Endothelial cell of umbilical vein (primary cell): Measurements from ENCODE around the gene GATA3. TPM values are rescaled to one million over a fixed set of nuclear protein-coding genes. Genes with fewer than 3 reads are reported as not detected.

Source experiments
- BruUV-seq: library from RNA; stranded (reverse); fragments of 400-500 nt; replicated peaks from 2 replicates; lab custom pipeline; 2021; lab: Mats Ljungman, UMichigan
- CTCF ChIA-PET: fragments of 300-600, 350-600 bp; sonication (Branson Sonifier 250); formaldehyde crosslinking; loops from one replicate; lab custom pipeline; 2021; ENCODE audit warnings: antibody characterized with exemption, inconsistent platforms; lab: Charles Lee
- POLR2A ChIA-PET: fragments of 300-600, 350-600 bp; sonication (Branson Sonifier 250); formaldehyde crosslinking; loops from one replicate; lab custom pipeline; 2021; ENCODE audit warnings: antibody characterized with exemption, inconsistent platforms; lab: Charles Lee
- DNase-seq: peaks from one replicate; pipeline ENCODE4 v3.0.0-alpha.2; 2011; ENCODE audit warnings: low read depth, low spot score
- FAIRE-seq: peaks from 2 replicates; lab custom pipeline; 2011; peaks lifted over from hg19 to GRCh38; lab: Jason Lieb, UNC
- H2AFZ ChIP-seq: 2 replicates; pipeline ENCODE4 v1.6.0; 2012; ENCODE audit warnings: low read depth, low read length, control low read depth, inconsistent platforms
- H3K27ac ChIP-seq: 2 replicates; pipeline ENCODE4 v1.5.1; 2011; ENCODE audit warnings: low read depth, mild to moderate bottlenecking, control low read depth, low read length, moderate library complexity; ENCODE audit not compliant: insufficient read depth
- H3K27me3 ChIP-seq, 2 experiments: 2 replicates each; pipeline versions ENCODE4 v1.6.0 to v1.6.1; 2011; ENCODE audit warnings: low read length in 2 of 2, mixed read lengths in 1 of 2; ENCODE audit not compliant: control insufficient read depth in 2 of 2, insufficient read depth in 2 of 2
- H3K36me3 ChIP-seq, 2 experiments: 2 replicates in 1 of 2; 3 replicates in 1 of 2; pipeline ENCODE4 v1.5.1; 2011; ENCODE audit warnings: low read length in 2 of 2, mild to moderate bottlenecking in 1 of 2, moderate library complexity in 1 of 2; ENCODE audit not compliant: control insufficient read depth in 2 of 2, insufficient read depth in 2 of 2; ENCODE audit errors: extremely low read depth in 1 of 2
- H3K4me1 ChIP-seq: 3 replicates; pipeline ENCODE4 v1.5.1; 2011; ENCODE audit warnings: mild to moderate bottlenecking, low read length; ENCODE audit not compliant: control insufficient read depth, insufficient read depth; ENCODE audit errors: extremely low read depth
- H3K4me2 ChIP-seq: 2 replicates; pipeline ENCODE4 v1.6.1; 2011; ENCODE audit warnings: low read length, control low read depth, mixed read lengths; ENCODE audit not compliant: insufficient read depth
- H3K4me3 ChIP-seq, 3 experiments: fragments of 200-600 bp in 1 of 3; sonication (generic), shearing (Covaris generic) in 1 of 3; replicated peaks in 1 of 3; 2 replicates each; pipeline ENCODE4 v1.5.1; 2011 to 2016; ENCODE audit warnings: control low read depth in 3 of 3, low read length in 3 of 3, mild to moderate bottlenecking in 2 of 3, inconsistent platforms in 1 of 3, low read depth in 1 of 3, moderate library complexity in 1 of 3; ENCODE audit not compliant: insufficient read depth in 1 of 3
- H3K79me2 ChIP-seq: 2 replicates; pipeline ENCODE4 v1.6.0; 2012; ENCODE audit warnings: low read length, inconsistent platforms; ENCODE audit not compliant: control insufficient read depth, insufficient read depth
- H3K9ac ChIP-seq: replicated peaks from 2 replicates; pipeline ENCODE3; 2011; ENCODE audit warnings: low read length, control low read depth; ENCODE audit not compliant: insufficient read depth; ENCODE audit errors: extremely low read depth
- H3K9me1 ChIP-seq: replicated peaks from 3 replicates; pipeline ENCODE4 v1.6.0; 2011; ENCODE audit warnings: mild to moderate bottlenecking, low read length; ENCODE audit not compliant: control insufficient read depth, insufficient read depth; ENCODE audit errors: extremely low read depth
- H3K9me3 ChIP-seq: replicated peaks from 2 replicates; pipeline ENCODE4 v1.5.1; 2012; ENCODE audit warnings: low read length, inconsistent platforms; ENCODE audit not compliant: control insufficient read depth, insufficient read depth
- H4K20me1 ChIP-seq: replicated peaks from 2 replicates; pipeline ENCODE3; 2011; ENCODE audit warnings: mild to moderate bottlenecking, low read length; ENCODE audit not compliant: control insufficient read depth, insufficient read depth; ENCODE audit errors: extremely low read depth
- CTCF ChIP-seq, 2 donors: IDR thresholded peaks; 1 replicate in 1 of 2; 2 replicates in 1 of 2; pipeline ENCODE4 v1.5.1; 2011; ENCODE audit warnings: low read length in 2 of 2, mild to moderate bottlenecking in 2 of 2, moderate library complexity in 2 of 2, control low read depth in 1 of 2, inconsistent platforms in 1 of 2, low read depth in 1 of 2; ENCODE audit not compliant: insufficient read depth in 1 of 2; ENCODE audit errors: extremely low read depth in 1 of 2
- EZH2 ChIP-seq: IDR thresholded peaks from 2 replicates; pipeline ENCODE4 v1.6.1; 2012; ENCODE audit warnings: borderline replicate concordance, low read depth, mild to moderate bottlenecking, moderate library complexity, low read length, inconsistent platforms; ENCODE audit not compliant: severe bottlenecking
- FOS ChIP-seq: IDR thresholded peaks from 2 replicates; pipeline ENCODE4 v1.6.1; 2011; ENCODE audit warnings: mild to moderate bottlenecking, low read length, moderate library complexity, borderline replicate concordance; ENCODE audit not compliant: insufficient read depth
- GATA2 ChIP-seq: IDR thresholded peaks from 2 replicates; pipeline ENCODE4 v1.7.0; 2011; ENCODE audit warnings: low read depth, mild to moderate bottlenecking, moderate library complexity, mixed read lengths, low read length; ENCODE audit not compliant: insufficient read length, insufficient read depth
- JUN ChIP-seq: IDR thresholded peaks from 2 replicates; pipeline ENCODE4 v1.6.1; 2011; ENCODE audit warnings: borderline replicate concordance, low read depth; ENCODE audit not compliant: insufficient read length, insufficient read depth
- MAX ChIP-seq: IDR thresholded peaks from 2 replicates; pipeline ENCODE4 v1.6.1; 2011; ENCODE audit not compliant: insufficient read depth, insufficient read length
- MYC ChIP-seq: IDR thresholded peaks from one replicate; pipeline ENCODE4 v1.6.1; 2011; ENCODE audit warnings: mild to moderate bottlenecking, low read depth, low read length
- POLR2A ChIP-seq: IDR thresholded peaks from 2 replicates; pipeline ENCODE4 v1.6.1; 2012; ENCODE audit warnings: low read depth, mild to moderate bottlenecking, control low read depth, low read length
- POLR2AphosphoS5 ChIP-seq: IDR thresholded peaks from 2 replicates; pipeline ENCODE4 v1.6.1; 2012; ENCODE audit warnings: low read depth, mild to moderate bottlenecking, control low read depth, low read length, moderate library complexity; ENCODE audit not compliant: insufficient read depth
- dilution Hi-C: fragments of 300-500 bp; cut with MboI; formaldehyde crosslinking; loops from one replicate; pipeline ENCODE4 v1.15.0; 2019; ENCODE audit warnings: low sequenced_read_pairs; ENCODE audit not compliant: extremely low pct_ligation_motif_present
- intact Hi-C: fragments of 100-400 bp; cut with micrococcal nuclease; formaldehyde crosslinking; loops from one replicate; pipeline ENCODE4 v1.10.0; 2022
- polyA plus RNA-seq, 4 experiments: library from polyadenylated mRNA; depleted of rRNA in 3 of 4; stranded (reverse) in 3 of 4; unstranded in 1 of 4; fragments of >200 nt; gene quantifications; 2 replicates each; pipeline versions ENCODE4 v1.2.1 to v1.2.3, GENCODE V29; 2011 to 2012; ENCODE audit warnings: missing spikeins in 1 of 4
- total RNA-seq: library from RNA; stranded (reverse); gene quantifications from 2 replicates; pipeline ENCODE4 v1.2.3, GENCODE V29; 2021

The GATA3 gene
- total and polyA plus RNA-seq, 2 donors (not counting 3 experiments of a cell fraction or from before 2014, with no cell fraction given): 9.3 to 33.0 TPM

- H3K9me1 ChIP-seq: no peaks in the 10 kb centered on the region
- ChIA-PET CTCF (interaction anchor here (1.2 kb wide), 1 partner anchor 41 kb away, joined by 5 read pairs; no protein-coding TSS in a partner anchor), POLR2A (no interaction called here)
- no peak for DNase-seq
- dilution Hi-C loops (no loop called here), intact Hi-C loops (no loop called here)
- BruUV-seq: no TSS peak
- H3K4me2 ChIP-seq: no peak overlapping the region
- H3K36me3 ChIP-seq: peaks cover 0 to 4% of the 10 kb centered on the region in 2 experiments
- TF ChIP-seq POLR2A (no peak), MAX (no peak), GATA2 (no peak), FOS (no peak), MYC (no peak), CTCF (IDR thresholded peaks at IDR 0.05; ENCODE audit: extremely low read depth in 1 of 2, insufficient read depth in 1 of 2, low read depth in 1 of 2, low read length in 2 of 2) (no peak), POLR2AphosphoS5 (no peak), EZH2 (no peak), JUN (no peak)
- no peak overlapping the region for H2AFZ ChIP-seq
- H3K4me3 ChIP-seq: no peak overlapping the region
- H3K9me3 ChIP-seq: no peaks in the 10 kb centered on the region
- no peak for FAIRE-seq
- H3K79me2 ChIP-seq: no peaks in the 10 kb centered on the region
- no peak overlapping the region for H3K27ac ChIP-seq
- no peak overlapping the region for H3K9ac ChIP-seq
- no peaks in the 10 kb centered on the region for H3K27me3 ChIP-seq
- peaks cover 5% of the 10 kb centered on the region for H3K4me1 ChIP-seq
- H4K20me1 ChIP-seq: no peaks in the 10 kb centered on the region
Observed at GRCh38 chr10:8013006-8013405, 41.5 kb upstream of the GATA3 start.
